GM23338 (cell line): Measurements from ENCODE around the gene RASA3. TPM values are rescaled to one million over a fixed set of nuclear protein-coding genes. Genes with fewer than 3 reads are reported as not detected.

Source experiments
- ATAC-seq: fragments of 200-7000 bp; cut with Tn5 transposase; 3 replicates; pipeline ENCODE4 v1.9.1; 2020
- DNase-seq: peaks from one replicate; pipeline ENCODE4 v3.0.0-alpha.2; 2015; ENCODE audit warnings: low spot score
- H2AFZ ChIP-seq: fragments of 200-600 bp; sonication (generic); 2 replicates; pipeline ENCODE4 v1.8.0; 2016; ENCODE audit warnings: antibody characterized with exemption, mild to moderate bottlenecking, moderate library complexity
- H3F3A ChIP-seq: fragments of 200-600 bp; sonication (generic); replicated peaks from 2 replicates; pipeline ENCODE4 v1.8.0; 2017; ENCODE audit warnings: antibody characterized with exemption, mixed run types, low read depth
- H3K27ac ChIP-seq: fragments of 200-600 bp; sonication (generic); 2 replicates; pipeline ENCODE4 v1.6.1; 2016; ENCODE audit warnings: low read depth
- H3K27me3 ChIP-seq: fragments of 200-600 bp; sonication (generic); 2 replicates; pipeline ENCODE4 v1.8.0; 2016; ENCODE audit warnings: mild to moderate bottlenecking, mixed run types, moderate library complexity; ENCODE audit not compliant: insufficient read depth
- H3K36me3 ChIP-seq: fragments of 200-600 bp; sonication (generic); 2 replicates; pipeline ENCODE4 v1.8.0; 2016; ENCODE audit warnings: mild to moderate bottlenecking; ENCODE audit not compliant: insufficient read depth
- H3K4me1 ChIP-seq: fragments of 200-600 bp; sonication (generic); 2 replicates; pipeline ENCODE4 v1.8.0; 2016; ENCODE audit warnings: mild to moderate bottlenecking, moderate library complexity; ENCODE audit not compliant: insufficient read depth
- H3K4me2 ChIP-seq: fragments of 200-600 bp; sonication (generic); 2 replicates; pipeline ENCODE4 v1.7.1; 2017; ENCODE audit warnings: mixed run types
- H3K4me3 ChIP-seq: fragments of 200-600 bp; sonication (generic); 2 replicates; pipeline ENCODE4 v1.6.1; 2016; ENCODE audit warnings: mixed run types
- H3K79me2 ChIP-seq: fragments of 200-600 bp; sonication (generic); replicated peaks from 2 replicates; pipeline ENCODE4 v1.8.0; 2017; ENCODE audit warnings: mild to moderate bottlenecking; ENCODE audit not compliant: insufficient read depth
- H3K9me2 ChIP-seq: fragments of 200-600 bp; sonication (generic); 2 replicates; pipeline ENCODE4 v1.8.0; 2017; ENCODE audit not compliant: insufficient read depth
- H4K20me1 ChIP-seq: fragments of 200-600 bp; sonication (generic); replicated peaks from 2 replicates; pipeline ENCODE4 v1.8.0; 2017; ENCODE audit warnings: mild to moderate bottlenecking; ENCODE audit not compliant: insufficient read depth
- H3K27ac Mint-ChIP-seq: 2 replicates; pipeline ENCODE4 v1.8.0; 2020; ENCODE audit warnings: inconsistent platforms, mild to moderate bottlenecking, moderate library complexity, mixed read lengths
- H3K27me3 Mint-ChIP-seq: 3 replicates; pipeline ENCODE4 v1.8.0; 2022; ENCODE audit warnings: low read depth, mild to moderate bottlenecking, moderate library complexity, mixed read lengths, inconsistent platforms; ENCODE audit not compliant: insufficient read depth, poor library complexity
- H3K36me3 Mint-ChIP-seq: 3 replicates; pipeline ENCODE4 v1.8.0; 2021; ENCODE audit warnings: low read depth, mild to moderate bottlenecking, inconsistent platforms, moderate library complexity, mixed read lengths
- H3K4me1 Mint-ChIP-seq: 3 replicates; pipeline ENCODE4 v1.8.0; 2020; ENCODE audit warnings: mild to moderate bottlenecking, inconsistent platforms, mixed read lengths
- H3K4me3 Mint-ChIP-seq: 3 replicates; pipeline ENCODE4 v1.8.0; 2021; ENCODE audit warnings: moderate library complexity, mild to moderate bottlenecking, inconsistent platforms, mixed read lengths
- H3K9me3 Mint-ChIP-seq: 3 replicates; pipeline ENCODE4 v1.8.0; 2020; ENCODE audit warnings: moderate library complexity, mild to moderate bottlenecking, inconsistent platforms, mixed read lengths
- CREB1 ChIP-seq: fragments of 250-450 bp; sonication (Bioruptor Pico); IDR thresholded peaks from 2 replicates; pipeline ENCODE4 v1.5.0; 2020; ENCODE audit warnings: low read depth, mild to moderate bottlenecking, moderate library complexity
- ETS1 ChIP-seq: IDR thresholded peaks from 2 replicates; pipeline ENCODE4 v1.6.1; 2016; ENCODE audit warnings: antibody characterized with exemption
- EZH2 ChIP-seq: fragments of 200-600 bp; sonication (generic); IDR thresholded peaks from one replicate; pipeline ENCODE4 v1.8.0; 2017; ENCODE audit warnings: antibody characterized with exemption, mild to moderate bottlenecking, low read depth; ENCODE audit not compliant: unreplicated experiment
- EZH2phosphoT487 ChIP-seq: fragments of 200-600 bp; sonication (generic); IDR thresholded peaks from one replicate; pipeline ENCODE4 v1.8.1; 2018; ENCODE audit warnings: antibody characterized with exemption; ENCODE audit not compliant: unreplicated experiment
- JUNB ChIP-seq: IDR thresholded peaks from one replicate; pipeline ENCODE4 v1.6.1; 2016; ENCODE audit warnings: antibody characterized with exemption; ENCODE audit not compliant: unreplicated experiment
- NANOG ChIP-seq: IDR thresholded peaks from 2 replicates; pipeline ENCODE4 v1.6.1; 2016; ENCODE audit warnings: antibody characterized with exemption, borderline replicate concordance
- POLR2AphosphoS5 ChIP-seq: IDR thresholded peaks from 2 replicates; pipeline ENCODE4 v1.6.1; 2016; ENCODE audit warnings: antibody characterized with exemption, low read depth
- REST ChIP-seq: IDR thresholded peaks from one replicate; pipeline ENCODE4 v1.6.1; 2018; ENCODE audit warnings: antibody characterized with exemption; ENCODE audit not compliant: unreplicated experiment
- STAT1 ChIP-seq: IDR thresholded peaks from one replicate; pipeline ENCODE4 v1.6.1; 2016; ENCODE audit warnings: antibody characterized with exemption; ENCODE audit not compliant: unreplicated experiment
- ZNF114 ChIP-seq: fragments of 250-450 bp; sonication (Bioruptor Pico); IDR thresholded peaks from 2 replicates; pipeline ENCODE4 v1.5.0; 2020; ENCODE audit warnings: mild to moderate bottlenecking, moderate library complexity
- ZNF331 ChIP-seq: fragments of 250-450 bp; sonication (Bioruptor Pico); IDR thresholded peaks from 2 replicates; pipeline ENCODE4 v1.5.0; 2020; ENCODE audit warnings: low read depth, mild to moderate bottlenecking, moderate library complexity
- polyA plus RNA-seq: library from polyadenylated mRNA; unstranded; fragments of >200 nt; fragmentation: Nextera tagmentation; extraction: Ambion mirVana; gene quantifications from 2 replicates; pipeline ENCODE4 v1.2.1, GENCODE V29; 2016
- total RNA-seq: library from RNA; depleted of rRNA; stranded (reverse); fragments of >200 nt; shearing (Covaris generic); gene quantifications from 2 replicates; pipeline ENCODE4 v1.2.3, GENCODE V29; 2014
- TF ChIP-seq, protein P1 (sequence below): fragments of 250-450 bp; sonication (Bioruptor Pico); IDR thresholded peaks from 2 replicates; pipeline ENCODE4 v1.5.0; 2020; ENCODE audit warnings: mild to moderate bottlenecking, moderate library complexity
- TF ChIP-seq, protein P2 (sequence below), 2 experiments: fragments of 200-600 bp in 1 of 2; sonication (generic) in 1 of 2; conservative IDR thresholded peaks; 2 replicates each; pipeline versions ENCODE4 v1.5.1 to v1.6.1; 2016 to 2017; ENCODE audit warnings: antibody characterized with exemption in 2 of 2, low read depth in 2 of 2, mild to moderate bottlenecking in 2 of 2, moderate library complexity in 1 of 2

Gene RASA3
- total and polyA plus RNA-seq, 2 experiments from 2014 or later, result 11.2 to 20.7 TPM

DNA sequence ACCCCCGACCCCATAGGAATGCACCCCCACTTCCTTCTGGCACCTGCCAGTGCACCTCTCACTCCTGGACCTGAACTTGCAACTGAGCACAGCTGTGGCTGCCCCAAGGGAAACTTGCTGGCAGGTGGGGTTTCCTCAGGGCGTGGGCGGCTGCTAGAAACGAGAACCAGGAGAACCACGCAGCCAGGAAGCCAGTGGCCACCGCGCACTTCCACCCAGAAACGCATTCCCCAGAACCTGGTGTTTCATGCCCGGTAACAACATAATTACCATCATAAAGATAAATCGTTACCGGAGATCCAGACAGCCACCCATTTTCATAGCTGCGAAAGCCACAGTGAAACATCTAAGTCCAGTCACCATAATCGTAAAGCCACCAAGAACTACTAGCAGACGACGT is 83.4 kb downstream of the RASA3 start:
- Histone ChIP-seq H3F3A (no peaks in the 10 kb centered on the region), H3K9me2 (no peaks in the 10 kb centered on the region), H3K27me3 (no peaks in the 10 kb centered on the region), H3K27ac (no peak overlapping the region), H3K4me1 (0 out of 2 replicates have a peak, but pooled peaks cover 3% of the 10 kb centered on the region), H2AFZ (no peak overlapping the region), H3K79me2 (peaks cover 13% of the 10 kb centered on the region), H4K20me1 (peaks cover 8% of the 10 kb centered on the region), H3K4me2 (no peak overlapping the region), H3K4me3 (no peak overlapping the region), H3K36me3 (no peaks in the 10 kb centered on the region)
- TF ChIP-seq, protein P1, sequence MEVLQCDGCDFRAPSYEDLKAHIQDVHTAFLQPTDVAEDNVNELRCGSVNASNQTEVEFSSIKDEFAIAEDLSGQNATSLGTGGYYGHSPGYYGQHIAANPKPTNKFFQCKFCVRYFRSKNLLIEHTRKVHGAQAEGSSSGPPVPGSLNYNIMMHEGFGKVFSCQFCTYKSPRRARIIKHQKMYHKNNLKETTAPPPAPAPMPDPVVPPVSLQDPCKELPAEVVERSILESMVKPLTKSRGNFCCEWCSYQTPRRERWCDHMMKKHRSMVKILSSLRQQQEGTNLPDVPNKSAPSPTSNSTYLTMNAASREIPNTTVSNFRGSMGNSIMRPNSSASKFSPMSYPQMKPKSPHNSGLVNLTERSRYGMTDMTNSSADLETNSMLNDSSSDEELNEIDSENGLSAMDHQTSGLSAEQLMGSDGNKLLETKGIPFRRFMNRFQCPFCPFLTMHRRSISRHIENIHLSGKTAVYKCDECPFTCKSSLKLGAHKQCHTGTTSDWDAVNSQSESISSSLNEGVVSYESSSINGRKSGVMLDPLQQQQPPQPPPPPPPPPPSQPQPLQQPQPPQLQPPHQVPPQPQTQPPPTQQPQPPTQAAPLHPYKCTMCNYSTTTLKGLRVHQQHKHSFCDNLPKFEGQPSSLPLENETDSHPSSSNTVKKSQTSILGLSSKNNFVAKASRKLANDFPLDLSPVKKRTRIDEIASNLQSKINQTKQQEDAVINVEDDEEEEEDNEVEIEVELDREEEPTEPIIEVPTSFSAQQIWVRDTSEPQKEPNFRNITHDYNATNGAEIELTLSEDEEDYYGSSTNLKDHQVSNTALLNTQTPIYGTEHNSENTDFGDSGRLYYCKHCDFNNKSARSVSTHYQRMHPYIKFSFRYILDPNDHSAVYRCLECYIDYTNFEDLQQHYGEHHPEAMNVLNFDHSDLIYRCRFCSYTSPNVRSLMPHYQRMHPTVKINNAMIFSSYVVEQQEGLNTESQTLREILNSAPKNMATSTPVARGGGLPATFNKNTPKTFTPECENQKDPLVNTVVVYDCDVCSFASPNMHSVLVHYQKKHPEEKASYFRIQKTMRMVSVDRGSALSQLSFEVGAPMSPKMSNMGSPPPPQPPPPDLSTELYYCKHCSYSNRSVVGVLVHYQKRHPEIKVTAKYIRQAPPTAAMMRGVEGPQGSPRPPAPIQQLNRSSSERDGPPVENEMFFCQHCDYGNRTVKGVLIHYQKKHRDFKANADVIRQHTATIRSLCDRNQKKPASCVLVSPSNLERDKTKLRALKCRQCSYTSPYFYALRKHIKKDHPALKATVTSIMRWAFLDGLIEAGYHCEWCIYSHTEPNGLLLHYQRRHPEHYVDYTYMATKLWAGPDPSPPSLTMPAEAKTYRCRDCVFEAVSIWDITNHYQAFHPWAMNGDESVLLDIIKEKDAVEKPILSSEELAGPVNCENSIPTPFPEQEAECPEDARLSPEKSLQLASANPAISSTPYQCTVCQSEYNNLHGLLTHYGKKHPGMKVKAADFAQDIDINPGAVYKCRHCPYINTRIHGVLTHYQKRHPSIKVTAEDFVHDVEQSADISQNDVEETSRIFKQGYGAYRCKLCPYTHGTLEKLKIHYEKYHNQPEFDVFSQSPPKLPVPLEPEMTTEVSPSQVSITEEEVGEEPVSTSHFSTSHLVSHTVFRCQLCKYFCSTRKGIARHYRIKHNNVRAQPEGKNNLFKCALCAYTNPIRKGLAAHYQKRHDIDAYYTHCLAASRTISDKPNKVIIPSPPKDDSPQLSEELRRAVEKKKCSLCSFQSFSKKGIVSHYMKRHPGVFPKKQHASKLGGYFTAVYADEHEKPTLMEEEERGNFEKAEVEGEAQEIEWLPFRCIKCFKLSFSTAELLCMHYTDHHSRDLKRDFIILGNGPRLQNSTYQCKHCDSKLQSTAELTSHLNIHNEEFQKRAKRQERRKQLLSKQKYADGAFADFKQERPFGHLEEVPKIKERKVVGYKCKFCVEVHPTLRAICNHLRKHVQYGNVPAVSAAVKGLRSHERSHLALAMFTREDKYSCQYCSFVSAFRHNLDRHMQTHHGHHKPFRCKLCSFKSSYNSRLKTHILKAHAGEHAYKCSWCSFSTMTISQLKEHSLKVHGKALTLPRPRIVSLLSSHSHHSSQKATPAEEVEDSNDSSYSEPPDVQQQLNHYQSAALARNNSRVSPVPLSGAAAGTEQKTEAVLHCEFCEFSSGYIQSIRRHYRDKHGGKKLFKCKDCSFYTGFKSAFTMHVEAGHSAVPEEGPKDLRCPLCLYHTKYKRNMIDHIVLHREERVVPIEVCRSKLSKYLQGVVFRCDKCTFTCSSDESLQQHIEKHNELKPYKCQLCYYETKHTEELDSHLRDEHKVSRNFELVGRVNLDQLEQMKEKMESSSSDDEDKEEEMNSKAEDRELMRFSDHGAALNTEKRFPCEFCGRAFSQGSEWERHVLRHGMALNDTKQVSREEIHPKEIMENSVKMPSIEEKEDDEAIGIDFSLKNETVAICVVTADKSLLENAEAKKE (CRISPR knock-in tag), result no peak
- TF ChIP-seq STAT1, result no peak
- no peak for TF ChIP-seq ZNF114 (CRISPR knock-in tag)
- TF ChIP-seq POLR2AphosphoS5, result no peak
- no peak for TF ChIP-seq NANOG
- TF ChIP-seq EZH2phosphoT487, result no peak
- TF ChIP-seq JUNB, result no peak
- TF ChIP-seq ZNF331 (CRISPR knock-in tag), result no peak
- no peak for TF ChIP-seq ETS1
- TF ChIP-seq, protein P2, sequence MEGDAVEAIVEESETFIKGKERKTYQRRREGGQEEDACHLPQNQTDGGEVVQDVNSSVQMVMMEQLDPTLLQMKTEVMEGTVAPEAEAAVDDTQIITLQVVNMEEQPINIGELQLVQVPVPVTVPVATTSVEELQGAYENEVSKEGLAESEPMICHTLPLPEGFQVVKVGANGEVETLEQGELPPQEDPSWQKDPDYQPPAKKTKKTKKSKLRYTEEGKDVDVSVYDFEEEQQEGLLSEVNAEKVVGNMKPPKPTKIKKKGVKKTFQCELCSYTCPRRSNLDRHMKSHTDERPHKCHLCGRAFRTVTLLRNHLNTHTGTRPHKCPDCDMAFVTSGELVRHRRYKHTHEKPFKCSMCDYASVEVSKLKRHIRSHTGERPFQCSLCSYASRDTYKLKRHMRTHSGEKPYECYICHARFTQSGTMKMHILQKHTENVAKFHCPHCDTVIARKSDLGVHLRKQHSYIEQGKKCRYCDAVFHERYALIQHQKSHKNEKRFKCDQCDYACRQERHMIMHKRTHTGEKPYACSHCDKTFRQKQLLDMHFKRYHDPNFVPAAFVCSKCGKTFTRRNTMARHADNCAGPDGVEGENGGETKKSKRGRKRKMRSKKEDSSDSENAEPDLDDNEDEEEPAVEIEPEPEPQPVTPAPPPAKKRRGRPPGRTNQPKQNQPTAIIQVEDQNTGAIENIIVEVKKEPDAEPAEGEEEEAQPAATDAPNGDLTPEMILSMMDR (conservative IDR thresholded peaks at IDR 0.05; ENCODE audit: low read depth in 2 of 2), result no peak
- no peak for TF ChIP-seq REST
- TF ChIP-seq EZH2, result no peak
- no peak for TF ChIP-seq CREB1
- no peaks in the 10 kb centered on the region; the same call in 1 of the 3 replicates for H3K9me3 Mint-ChIP-seq
- H3K4me3 Mint-ChIP-seq, result no peak overlapping the region
- DNase-seq, result no peak
- H3K36me3 Mint-ChIP-seq, result no peaks in the 10 kb centered on the region; the same call in 2 of the 3 replicates
- peaks cover 16% of the 10 kb centered on the region for H3K4me1 Mint-ChIP-seq
- no peak for ATAC-seq
- peaks cover 16% of the 10 kb centered on the region for H3K27me3 Mint-ChIP-seq
- no peak overlapping the region for H3K27ac Mint-ChIP-seq
